OCI-M2 (cell line): ENCODE measurements around the gene LGALS7B.
"Not testable (repeated sequence)": the region's sequence is repeated elsewhere in the genome, so short reads cannot be mapped to it uniquely, and the experiment has no call there.

Experiments
- DNase-seq: peaks from one replicate; lab custom pipeline; 2025; ENCODE audit not compliant: unreplicated experiment; lab: John Stamatoyannopoulos, UW

Gene LGALS7B

GRCh38 chr19:38793671-38794070 is 4.7 kb downstream of the LGALS7B start:
- DNase-seq, result no peak

DNA sequence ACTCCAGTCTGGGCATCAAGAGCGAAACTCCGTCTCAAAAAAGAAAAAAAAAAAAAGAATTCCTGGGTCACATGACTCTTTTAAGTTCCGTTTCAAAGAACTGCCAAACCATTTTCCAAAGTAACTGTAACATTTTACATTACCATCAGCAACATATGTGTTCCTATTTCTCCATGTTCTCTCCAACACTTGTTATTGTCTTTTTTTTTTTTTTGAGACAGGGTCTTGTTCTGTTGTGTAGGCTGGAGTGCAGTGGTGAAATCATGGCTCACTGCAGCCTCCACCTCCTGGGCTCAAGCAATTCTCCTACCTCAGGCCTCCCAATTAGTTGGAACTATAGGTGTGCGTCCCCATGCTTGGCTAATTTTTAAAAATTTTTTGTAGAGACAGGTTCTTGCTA is 6.5 kb downstream of the LGALS7B start:
- DNase-seq, result no peak

DNA sequence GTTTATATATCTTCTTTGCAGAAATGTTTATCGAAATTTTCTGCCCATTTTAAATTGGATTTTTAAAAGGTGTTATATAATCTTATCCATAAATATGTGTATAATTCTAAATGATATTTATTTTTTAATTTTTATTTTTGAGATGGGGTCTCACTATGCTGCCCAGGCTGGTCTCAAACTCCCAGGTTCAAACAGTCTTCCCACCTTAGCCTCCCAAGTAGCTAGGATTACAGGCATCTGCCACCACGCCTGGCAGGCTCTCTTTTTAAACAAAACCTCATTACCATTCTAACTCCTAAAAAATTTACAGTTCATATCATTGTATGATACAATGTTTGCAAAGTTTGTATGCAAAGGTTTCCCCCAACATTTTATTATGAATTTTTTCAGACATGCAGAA is 7.2 kb downstream of the LGALS7B start:
- no peak for DNase-seq

- not testable (repeated sequence) for DNase-seq
Measured at GRCh38 chr19:38797781-38798180, 8.8 kb downstream of the LGALS7B start.

DNA sequence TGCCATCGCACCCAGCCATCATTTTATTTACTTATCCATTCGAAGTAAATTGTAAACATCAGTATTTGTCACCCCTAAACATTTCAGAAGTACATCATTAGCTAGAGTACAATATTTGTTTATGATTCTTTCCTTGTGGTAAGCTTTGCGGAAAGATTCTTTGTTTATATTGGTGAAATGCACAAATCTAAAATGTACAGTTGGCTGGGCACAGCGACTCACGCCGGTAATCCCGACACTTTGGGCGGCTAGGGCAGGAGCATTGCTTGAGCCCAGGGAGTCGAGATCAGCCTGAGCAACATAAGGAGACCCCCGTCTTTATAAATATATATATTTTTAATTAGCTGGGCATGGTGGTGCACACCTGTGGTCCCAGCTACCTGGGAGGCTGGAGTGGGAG is 10.1 kb downstream of the LGALS7B start:
- no peak for DNase-seq

- DNase-seq, result no peak
Measured at GRCh38 chr19:38800577-38801347, 11.8 kb downstream of the LGALS7B start.

GRCh38 chr19:38801359-38802095 is 12.5 kb downstream of the LGALS7B start:
- no peak for DNase-seq

DNA sequence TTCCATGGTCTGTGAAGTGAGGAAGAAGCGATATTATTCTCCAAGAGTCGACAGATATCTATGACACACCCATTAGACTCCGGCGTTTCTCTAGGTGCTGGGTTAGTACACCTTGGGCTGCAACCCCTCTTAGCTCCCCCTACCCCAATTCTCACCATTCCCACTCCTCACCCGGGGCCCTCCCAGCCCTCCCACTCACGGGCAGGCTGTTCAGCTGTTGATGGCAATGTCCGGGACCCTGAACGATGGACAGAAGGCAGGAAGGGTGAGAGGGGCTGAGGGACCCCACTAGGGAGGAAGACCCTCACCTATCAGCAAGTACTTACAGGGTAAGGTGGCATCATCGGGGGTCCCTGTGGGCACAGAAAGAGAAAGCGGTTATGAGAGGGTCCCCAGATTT is 14.5 kb downstream of the LGALS7B start:
- no peak for DNase-seq

GRCh38 chr19:38805180-38805579 is 16.2 kb downstream of the LGALS7B start:
- DNase-seq, result no peak

- DNase-seq, result no peak
Measured at GRCh38 chr19:38806371-38806770, 17.4 kb downstream of the LGALS7B start.

DNA sequence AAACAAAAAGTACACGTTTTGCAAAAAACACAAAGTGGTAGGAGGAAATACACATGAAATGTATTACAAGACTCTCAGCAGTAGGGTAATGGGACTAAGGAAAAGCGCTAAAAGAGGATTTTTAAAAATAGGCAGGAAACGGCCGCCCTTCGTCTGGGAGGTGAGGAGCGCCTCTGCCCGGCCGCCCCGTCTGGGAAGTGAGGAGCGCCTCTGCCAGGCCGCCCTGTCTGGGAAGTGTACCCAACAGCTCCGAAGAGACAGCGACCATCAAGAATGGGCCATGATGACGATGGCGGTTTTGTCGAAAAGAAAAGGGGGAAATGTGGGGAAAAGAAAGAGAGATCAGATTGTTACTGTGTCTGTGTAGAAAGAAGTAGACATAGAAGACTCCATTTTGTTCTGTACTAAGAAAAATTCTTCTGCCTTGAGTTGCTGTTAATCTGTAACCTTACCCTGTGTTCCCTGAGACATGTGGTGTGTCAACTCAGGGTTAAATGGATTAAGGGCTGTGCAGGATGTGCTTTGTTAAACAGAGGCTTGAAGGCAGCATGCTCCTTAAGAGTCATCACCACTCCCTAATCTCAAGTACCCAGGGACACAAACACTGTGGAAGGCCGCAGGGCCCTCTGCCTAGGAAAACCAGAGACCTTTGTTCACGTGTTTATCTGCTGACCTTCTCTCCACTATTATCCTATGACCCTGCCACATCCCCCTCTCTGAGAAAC is 18.5 kb downstream of the LGALS7B start:
- DNase-seq, result not testable (repeated sequence)

GRCh38 chr19:38808741-38809140 is 19.7 kb downstream of the LGALS7B start:
- no peak for DNase-seq

- DNase-seq, result no peak
Measured at GRCh38 chr19:38809592-38810252, 20.7 kb downstream of the LGALS7B start.

DNA sequence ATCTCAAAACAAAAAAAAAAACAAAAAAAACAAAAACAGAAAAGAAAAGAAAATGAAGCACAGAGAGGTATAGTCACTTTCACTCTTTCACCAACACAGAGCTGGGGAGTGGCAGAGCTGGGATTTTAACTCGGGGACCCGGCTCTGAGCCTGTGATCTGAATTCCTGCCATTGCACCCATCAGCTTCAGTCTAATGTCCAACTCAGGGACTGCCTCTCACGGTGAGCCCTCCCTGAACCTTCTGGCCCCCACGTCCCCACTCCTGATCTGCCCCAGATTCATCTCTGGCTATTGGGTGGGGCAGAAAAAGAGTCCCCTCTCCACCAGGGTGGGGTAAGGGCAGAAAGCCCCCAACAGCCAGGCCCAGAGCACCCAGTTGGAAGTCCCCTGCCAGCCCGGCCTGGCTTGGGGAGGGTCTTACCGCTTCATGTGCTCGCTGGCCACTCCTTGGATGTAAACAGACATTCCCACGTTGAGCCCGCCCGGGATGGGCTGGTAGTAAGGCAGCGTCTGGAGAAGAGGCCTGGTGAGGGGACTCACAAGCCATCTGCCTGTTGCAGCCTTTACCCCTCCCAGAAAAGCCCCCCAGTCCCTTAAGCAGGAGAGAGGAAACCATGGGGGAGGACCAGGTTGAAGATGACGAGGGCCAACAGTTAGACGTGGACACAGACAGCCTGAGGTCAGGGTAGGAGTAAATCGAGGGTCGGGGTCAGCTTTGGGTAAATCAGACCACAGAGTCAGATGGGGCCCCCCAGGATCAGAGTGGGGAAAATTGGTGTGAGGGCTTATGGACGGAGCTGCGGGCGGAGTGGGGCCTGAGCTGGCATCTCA is 23.2 kb downstream of the LGALS7B start:
- DNase-seq, result no peak

DNA sequence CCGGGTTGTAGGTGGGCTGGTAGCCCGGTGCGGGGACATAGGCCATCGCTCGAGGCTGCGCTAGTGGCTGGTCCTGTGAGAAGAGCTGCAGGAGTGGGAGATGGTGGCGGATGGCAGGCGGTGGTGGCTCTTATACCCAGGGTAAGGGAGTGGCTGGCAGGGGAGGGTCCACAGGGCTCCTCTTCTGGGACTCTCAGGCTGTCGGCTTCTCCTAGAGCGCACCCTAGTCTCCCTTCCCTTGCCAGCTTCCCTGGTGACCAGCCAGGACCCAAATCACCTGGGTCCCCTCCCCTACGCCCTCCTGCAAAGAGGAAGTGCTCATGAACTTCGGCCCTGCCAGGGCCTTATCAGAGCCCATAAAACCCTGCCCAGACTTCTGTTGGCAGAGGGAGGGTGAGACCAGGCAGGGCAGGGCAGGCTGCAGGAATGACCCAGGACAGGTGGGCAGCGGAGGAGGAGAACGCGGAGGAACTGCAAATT is 23.9 kb downstream of the LGALS7B start, which contains the start of gene LGALS4:
LGALS4 (minus strand) TSS at position 105 of the 480 bp plus-strand sequence; CDS start at position 46, 59 bp downstream.
- DNase-seq, result no peak

DNA sequence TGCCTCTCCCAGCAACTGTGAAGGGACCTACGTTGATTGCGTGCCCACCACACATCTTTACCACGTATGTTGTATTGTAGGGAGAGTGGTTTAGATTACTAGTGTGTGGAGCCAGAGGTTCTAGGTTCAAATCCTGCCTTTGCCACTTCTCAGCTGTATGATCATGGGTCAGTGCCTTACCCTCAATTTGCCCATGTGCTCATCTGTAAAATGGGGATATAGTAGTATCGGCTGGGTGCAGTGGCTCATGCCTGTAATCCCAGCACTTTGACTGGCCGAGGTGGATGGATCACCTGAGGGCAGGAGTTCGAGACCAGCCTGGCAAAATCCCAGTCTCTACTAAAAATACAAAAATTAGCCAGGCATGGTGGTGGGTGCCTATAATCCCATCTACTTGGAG is 24.3 kb downstream of the LGALS7B start:
- no peak for DNase-seq

- DNase-seq, result not testable (repeated sequence)
Measured at GRCh38 chr19:38813932-38814331, 24.9 kb downstream of the LGALS7B start.

- no peak for DNase-seq
Measured at GRCh38 chr19:38815059-38816001, 26.3 kb downstream of the LGALS7B start.
